ENCODE measurements around the gene SEM1.

SEM1 gene

DNA sequence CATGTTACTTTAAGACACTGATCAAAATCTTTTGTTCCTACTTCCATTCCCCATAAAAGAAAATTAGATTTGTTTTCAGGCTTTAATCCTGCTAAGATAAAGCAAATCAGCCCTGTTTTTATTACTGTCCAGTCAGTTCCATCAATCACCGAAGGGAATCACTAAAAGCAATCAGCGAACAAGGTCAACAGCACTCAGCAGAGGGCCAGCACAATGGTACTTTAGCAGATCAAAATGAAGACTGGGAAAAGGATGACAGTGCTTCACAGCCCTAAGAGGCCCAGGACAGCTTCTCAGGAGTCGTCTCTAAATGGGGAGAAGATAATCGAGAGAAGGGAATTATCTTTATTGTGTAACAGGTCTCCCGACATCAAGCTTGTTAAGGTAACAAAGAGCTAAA is 32.7 kb downstream of the SEM1 start:
- in situ Hi-C loops (cut with MboI; ENCODE audit: low pct_unique_long_range_greater_than_20kb, low sequenced_read_pairs, unreplicated experiment) = no loop called here
- DNase-seq (ENCODE audit: low spot score) = no peak
- TF ChIP-seq, protein P1, sequence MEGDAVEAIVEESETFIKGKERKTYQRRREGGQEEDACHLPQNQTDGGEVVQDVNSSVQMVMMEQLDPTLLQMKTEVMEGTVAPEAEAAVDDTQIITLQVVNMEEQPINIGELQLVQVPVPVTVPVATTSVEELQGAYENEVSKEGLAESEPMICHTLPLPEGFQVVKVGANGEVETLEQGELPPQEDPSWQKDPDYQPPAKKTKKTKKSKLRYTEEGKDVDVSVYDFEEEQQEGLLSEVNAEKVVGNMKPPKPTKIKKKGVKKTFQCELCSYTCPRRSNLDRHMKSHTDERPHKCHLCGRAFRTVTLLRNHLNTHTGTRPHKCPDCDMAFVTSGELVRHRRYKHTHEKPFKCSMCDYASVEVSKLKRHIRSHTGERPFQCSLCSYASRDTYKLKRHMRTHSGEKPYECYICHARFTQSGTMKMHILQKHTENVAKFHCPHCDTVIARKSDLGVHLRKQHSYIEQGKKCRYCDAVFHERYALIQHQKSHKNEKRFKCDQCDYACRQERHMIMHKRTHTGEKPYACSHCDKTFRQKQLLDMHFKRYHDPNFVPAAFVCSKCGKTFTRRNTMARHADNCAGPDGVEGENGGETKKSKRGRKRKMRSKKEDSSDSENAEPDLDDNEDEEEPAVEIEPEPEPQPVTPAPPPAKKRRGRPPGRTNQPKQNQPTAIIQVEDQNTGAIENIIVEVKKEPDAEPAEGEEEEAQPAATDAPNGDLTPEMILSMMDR (IDR thresholded peaks at IDR 0.05; ENCODE audit: extremely low read depth, insufficient read depth, missing control alignments) = no peak

DNA sequence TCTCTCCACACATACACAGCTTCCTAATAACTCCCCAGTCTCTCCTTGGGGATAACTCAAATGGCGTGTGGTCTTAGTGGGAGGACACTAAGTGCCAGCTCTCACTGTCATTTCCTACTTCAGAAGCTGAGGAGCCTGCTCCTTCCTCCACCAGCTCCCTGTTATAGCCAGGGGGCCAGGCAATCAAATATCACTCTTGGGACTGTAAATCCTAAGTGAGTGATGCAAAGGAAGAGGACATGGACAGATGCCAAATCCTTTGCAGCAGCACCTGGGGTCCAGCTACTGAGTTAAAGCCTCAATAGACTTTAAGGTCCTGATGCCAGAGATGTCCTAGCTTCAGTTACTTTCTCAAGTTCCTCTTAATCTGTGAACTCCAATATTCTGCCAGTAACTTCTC is 34.1 kb downstream of the SEM1 start:
- TF ChIP-seq, protein P1 (IDR thresholded peaks at IDR 0.05; ENCODE audit: extremely low read depth, insufficient read depth, missing control alignments) = no peak
- no peak for DNase-seq (ENCODE audit: low spot score)
- in situ Hi-C loops (cut with MboI; ENCODE audit: low pct_unique_long_range_greater_than_20kb, low sequenced_read_pairs, unreplicated experiment) = no loop called here

DNA sequence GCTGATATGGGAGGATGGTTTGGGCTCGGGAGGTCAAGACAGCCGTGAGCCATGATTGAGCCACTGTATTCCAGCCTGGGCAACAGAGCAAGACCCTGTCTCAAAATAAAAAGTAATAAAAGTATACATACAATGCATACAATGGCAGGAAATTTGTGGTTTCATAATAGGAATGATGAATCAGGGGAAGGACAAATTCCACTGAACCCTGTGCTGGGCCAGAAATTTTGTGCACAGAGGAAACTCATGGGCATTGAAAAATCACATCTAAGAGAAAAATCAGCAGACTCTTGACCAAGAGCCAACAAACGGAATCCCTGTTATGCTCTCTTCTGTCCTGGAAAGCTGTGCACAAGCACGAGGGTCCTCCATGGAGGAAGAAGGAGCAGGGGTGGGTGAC is 35.1 kb downstream of the SEM1 start:
- TF ChIP-seq, protein P1 (IDR thresholded peaks at IDR 0.05; ENCODE audit: extremely low read depth, insufficient read depth, missing control alignments) = no peak
- DNase-seq (ENCODE audit: low spot score) = no peak
- in situ Hi-C loops (cut with MboI; ENCODE audit: low pct_unique_long_range_greater_than_20kb, low sequenced_read_pairs, unreplicated experiment) = no loop called here

DNA sequence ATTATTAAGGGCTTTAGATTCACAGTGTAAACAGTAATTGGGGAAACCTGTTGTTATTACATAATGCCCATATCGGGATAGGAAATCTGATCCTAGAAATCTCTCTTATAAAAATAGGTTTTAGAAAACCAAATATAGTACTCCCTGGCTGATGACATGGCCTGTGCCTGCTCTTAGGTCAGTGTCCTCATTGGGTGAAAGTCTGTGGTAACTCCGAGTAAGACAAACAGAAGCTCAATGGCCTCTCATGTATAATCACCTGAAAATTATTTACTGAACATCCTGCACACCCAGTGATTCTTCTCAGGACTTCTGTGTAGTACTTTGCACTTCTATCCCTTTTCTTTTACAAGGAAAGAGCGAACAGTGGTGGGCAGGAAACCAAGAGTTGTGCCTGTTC is 37.8 kb downstream of the SEM1 start:
- TF ChIP-seq, protein P1 (IDR thresholded peaks at IDR 0.05; ENCODE audit: extremely low read depth, insufficient read depth, missing control alignments) = no peak
- in situ Hi-C loops (cut with MboI; ENCODE audit: low pct_unique_long_range_greater_than_20kb, low sequenced_read_pairs, unreplicated experiment) = no loop called here
- no peak for DNase-seq (ENCODE audit: low spot score)

DNA sequence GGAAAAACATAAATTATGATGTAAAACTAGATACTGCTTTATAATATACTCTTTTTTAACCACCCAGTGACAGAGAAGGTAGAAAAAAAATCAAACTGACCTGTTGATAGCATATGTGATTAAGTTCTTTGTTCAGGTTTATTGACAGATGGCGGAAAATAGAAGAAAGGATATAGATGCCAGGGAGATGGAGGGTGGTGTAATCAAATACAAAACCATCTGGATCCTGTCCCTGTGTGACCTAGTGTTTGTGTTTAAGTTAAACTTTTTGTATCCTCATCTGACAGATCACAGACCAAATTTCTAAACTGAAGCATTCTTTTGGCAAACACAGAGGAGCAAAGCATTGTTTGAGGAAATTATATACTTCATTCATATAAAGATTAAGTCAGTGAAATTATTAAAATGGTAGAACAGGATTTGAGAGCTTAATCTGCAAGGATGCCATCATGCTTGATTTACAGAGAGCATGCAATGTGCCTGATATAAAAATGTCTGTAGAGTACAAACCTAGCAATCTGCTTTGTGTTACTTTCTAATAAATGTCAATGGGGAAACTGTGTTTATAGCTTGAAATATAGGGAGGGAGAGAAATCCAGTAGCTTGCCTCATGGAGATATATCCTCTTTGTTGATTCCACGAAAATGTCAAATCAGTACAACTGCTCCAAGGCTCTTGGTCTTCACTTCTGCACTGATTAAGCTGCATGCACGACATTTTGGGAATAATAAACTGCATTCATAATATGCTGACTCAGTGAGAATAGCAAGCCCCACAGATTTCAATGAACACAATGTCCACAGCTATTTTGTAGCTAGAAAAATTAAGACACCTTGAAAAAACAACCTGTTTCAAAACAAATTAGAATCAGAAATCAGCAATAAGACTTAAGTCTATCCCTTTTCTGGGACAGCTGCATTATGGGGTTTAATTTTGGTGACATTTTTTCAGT is 39.0 kb downstream of the SEM1 start:
- in situ Hi-C loops (cut with MboI; ENCODE audit: low pct_unique_long_range_greater_than_20kb, low sequenced_read_pairs, unreplicated experiment) = no loop called here
- no peak for DNase-seq (ENCODE audit: low spot score)
- TF ChIP-seq, protein P1 (IDR thresholded peaks at IDR 0.05; ENCODE audit: extremely low read depth, insufficient read depth, missing control alignments) = no peak

DNA sequence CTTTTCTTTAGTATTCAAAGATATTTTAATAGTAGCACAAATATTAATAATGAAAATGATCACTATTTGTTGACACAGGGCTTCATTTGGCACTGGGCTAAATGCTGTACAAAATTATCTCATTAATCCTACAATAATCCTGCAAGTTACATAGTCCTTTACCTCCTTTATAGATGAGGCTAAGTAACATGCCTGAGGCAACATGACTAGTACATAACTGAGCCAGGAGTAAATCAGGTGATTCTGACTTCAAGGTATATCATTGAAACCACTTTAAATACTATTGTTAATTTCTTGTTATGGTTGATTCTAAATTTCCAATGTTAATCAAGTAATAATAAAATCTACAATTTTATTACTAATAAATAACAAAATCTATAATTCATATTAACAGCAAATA is 39.8 kb downstream of the SEM1 start:
- in situ Hi-C loops (cut with MboI; ENCODE audit: low pct_unique_long_range_greater_than_20kb, low sequenced_read_pairs, unreplicated experiment) = no loop called here
- DNase-seq (ENCODE audit: low spot score) = no peak
- TF ChIP-seq, protein P1 (IDR thresholded peaks at IDR 0.05; ENCODE audit: extremely low read depth, insufficient read depth, missing control alignments) = no peak

Data from GM13977 (cell line).